PC-3 (cell line): ENCODE measurements around the gene KCNQ2. TPM values are rescaled to one million over a fixed set of nuclear protein-coding genes. Genes with fewer than 3 reads are reported as not detected.

ENCODE experiments used
- ATAC-seq: fragments of 200-7000 bp; cut with Tn5 transposase; 2 replicates; pipeline ENCODE4 v1.9.1; 2020; ENCODE audit warnings: mild to moderate bottlenecking, moderate library complexity
- BruUV-seq: library from RNA; stranded (reverse); fragments of 400-500 nt; replicated peaks from 2 replicates; lab custom pipeline; 2021; lab: Mats Ljungman, UMichigan
- CTCF ChIA-PET: fragments of 300-600 bp; sonication (Branson Sonifier 250); formaldehyde crosslinking; loops from one replicate; lab custom pipeline; 2022; ENCODE audit warnings: antibody characterized with exemption; lab: Charles Lee
- POLR2A ChIA-PET: fragments of 300-600 bp; sonication (Branson Sonifier 250); formaldehyde crosslinking; loops from one replicate; lab custom pipeline; 2022; ENCODE audit warnings: antibody characterized with exemption; ENCODE audit not compliant: unreplicated experiment; lab: Charles Lee
- DNase-seq: peaks from one replicate; pipeline ENCODE4 v3.0.0-alpha.2; 2015
- H2AFZ ChIP-seq: fragments of 300-600 bp; sonication (generic); 2 replicates; pipeline ENCODE4 v1.6.0; 2016; ENCODE audit warnings: antibody characterized with exemption, low read length
- H3F3A ChIP-seq: fragments of 300-600 bp; sonication (generic); one replicate; pipeline ENCODE4 v1.6.0; 2017; ENCODE audit warnings: antibody characterized with exemption, low read length, control low read depth, mild to moderate bottlenecking; ENCODE audit not compliant: unreplicated experiment
- H3K27ac ChIP-seq: fragments of 300-600 bp; sonication (generic); 2 replicates; pipeline ENCODE4 v1.5.1; 2016; ENCODE audit warnings: mild to moderate bottlenecking, low read length
- H3K27me3 ChIP-seq: fragments of 300-600 bp; sonication (generic); 2 replicates; pipeline ENCODE4 v1.6.1; 2016; ENCODE audit warnings: low read length, mixed read lengths
- H3K36me3 ChIP-seq: fragments of 300-600 bp; sonication (generic); 2 replicates; pipeline ENCODE4 v1.6.1; 2016; ENCODE audit warnings: low read depth, mixed run types, low read length, mixed read lengths
- H3K4me1 ChIP-seq: fragments of 300-600 bp; sonication (generic); 2 replicates; pipeline ENCODE4 v1.5.1; 2016; ENCODE audit warnings: low read length; ENCODE audit not compliant: insufficient read depth
- H3K4me2 ChIP-seq: fragments of 300-600 bp; sonication (generic); 2 replicates; pipeline ENCODE4 v1.6.0; 2016; ENCODE audit warnings: low read length
- H3K4me3 ChIP-seq: fragments of 300-600 bp; sonication (generic); 2 replicates; pipeline ENCODE4 v1.5.1; 2016; ENCODE audit warnings: mild to moderate bottlenecking, low read length, mixed read lengths
- H3K79me2 ChIP-seq: fragments of 300-600 bp; sonication (generic); 2 replicates; pipeline ENCODE4 v1.6.1; 2017; ENCODE audit warnings: low read length, mixed read lengths
- H3K9ac ChIP-seq: fragments of 300-600 bp; sonication (generic); 2 replicates; pipeline ENCODE4 v1.6.0; 2016; ENCODE audit warnings: mild to moderate bottlenecking, low read length
- H3K9me2 ChIP-seq: fragments of 300-600 bp; sonication (generic); replicated peaks from 2 replicates; pipeline ENCODE4 v1.6.1; 2016; ENCODE audit warnings: mixed run types, low read length, mixed read lengths
- H3K9me3 ChIP-seq: fragments of 300-600 bp; sonication (generic); 2 replicates; pipeline ENCODE4 v1.6.1; 2016; ENCODE audit warnings: low read length, mixed read lengths
- H4K20me1 ChIP-seq: fragments of 300-600 bp; sonication (generic); 2 replicates; pipeline ENCODE4 v1.6.1; 2016; ENCODE audit warnings: low read length, mixed read lengths
- CTCF ChIP-seq: fragments of 300-600 bp; sonication (generic); conservative IDR thresholded peaks from 2 replicates; pipeline ENCODE4 v1.5.1; 2017; ENCODE audit warnings: antibody characterized with exemption, low read depth, mild to moderate bottlenecking, low read length
- EZH2 ChIP-seq: fragments of 300-600 bp; sonication (generic); IDR thresholded peaks from one replicate; pipeline ENCODE4 v1.6.1; 2017; ENCODE audit warnings: antibody characterized with exemption, mild to moderate bottlenecking, low read length; ENCODE audit not compliant: unreplicated experiment
- EZH2phosphoT487 ChIP-seq: fragments of 300-600 bp; sonication (generic); IDR thresholded peaks from 2 replicates; pipeline ENCODE4 v1.6.1; 2018; ENCODE audit warnings: mild to moderate bottlenecking, antibody characterized with exemption, low read length, borderline replicate concordance
- intact Hi-C: fragments of 100-400 bp; cut with micrococcal nuclease; formaldehyde crosslinking; loops from 2 replicates; pipeline ENCODE4 v1.9.0; 2023
- total RNA-seq: library from RNA; depleted of rRNA; stranded (reverse); fragments of >200 nt; gene quantifications from 2 replicates; pipeline ENCODE4 v1.2.3, GENCODE V29; 2014

The KCNQ2 gene
- total RNA-seq, 1 experiment from 2014 or later = not detected

- intact Hi-C loops = no loop called here
- H3K9ac ChIP-seq = no peak overlapping the region
- H2AFZ ChIP-seq = no peak overlapping the region
- ChIA-PET CTCF (no interaction called here), POLR2A (no interaction called here)
- ATAC-seq (no peak), DNase-seq (no peak)
- no peaks in the 10 kb centered on the region for H3K9me2 ChIP-seq
- no peak overlapping the region for H3K4me3 ChIP-seq
- no TSS peak for BruUV-seq
- no peaks in the 10 kb centered on the region for H3K79me2 ChIP-seq
- H3K4me2 ChIP-seq = no peak overlapping the region
- no peak overlapping the region for H3K27ac ChIP-seq
- TF ChIP-seq EZH2phosphoT487 = no peak
- no peaks in the 10 kb centered on the region for H4K20me1 ChIP-seq
- no peaks in the 10 kb centered on the region for H3K4me1 ChIP-seq
- peaks cover 45% of the 10 kb centered on the region for H3K27me3 ChIP-seq
- H3F3A ChIP-seq = no peaks in the 10 kb centered on the region
- no peaks in the 10 kb centered on the region for H3K9me3 ChIP-seq
- no peaks in the 10 kb centered on the region for H3K36me3 ChIP-seq
These were observed 98.0 kb downstream of the KCNQ2 start for GRCh38 chr20:63374504-63374903.

GRCh38 chr20:63373996-63374395 lies 98.5 kb downstream of the KCNQ2 start:
- no peak overlapping the region for H3K4me2 ChIP-seq
- H3K79me2 ChIP-seq = no peaks in the 10 kb centered on the region
- no peaks in the 10 kb centered on the region for H3K36me3 ChIP-seq
- ATAC-seq (no peak), DNase-seq (no peak)
- H3K9me2 ChIP-seq = no peaks in the 10 kb centered on the region
- no peaks in the 10 kb centered on the region for H3K4me1 ChIP-seq
- no peak overlapping the region for H3K4me3 ChIP-seq
- no TSS peak for BruUV-seq
- H3F3A ChIP-seq = no peaks in the 10 kb centered on the region
- H2AFZ ChIP-seq = no peak overlapping the region
- H3K27ac ChIP-seq = no peak overlapping the region
- H4K20me1 ChIP-seq = no peaks in the 10 kb centered on the region
- no peak for TF ChIP-seq EZH2
- TF ChIP-seq CTCF = no peak
- TF ChIP-seq EZH2phosphoT487 = no peak
- no peak overlapping the region for H3K9ac ChIP-seq
- POLR2A ChIA-PET = no interaction called here
- peaks cover 45% of the 10 kb centered on the region for H3K27me3 ChIP-seq
- no peaks in the 10 kb centered on the region for H3K9me3 ChIP-seq
- intact Hi-C loops = no loop called here
- CTCF ChIA-PET = no interaction called here

GRCh38 chr20:63372971-63373885 lies 99.2 kb downstream of the KCNQ2 start:
- POLR2A ChIA-PET = no interaction called here
- Histone ChIP-seq H3K4me3 (no peak overlapping the region), H3K36me3 (no peaks in the 10 kb centered on the region), H3K79me2 (no peaks in the 10 kb centered on the region), H4K20me1 (no peaks in the 10 kb centered on the region), H2AFZ (no peak overlapping the region), H3K4me2 (no peak overlapping the region), H3F3A (no peaks in the 10 kb centered on the region), H3K9ac (no peak overlapping the region), H3K27ac (no peak overlapping the region), H3K27me3 (peaks cover 45% of the 10 kb centered on the region), H3K4me1 (no peaks in the 10 kb centered on the region), H3K9me3 (no peaks in the 10 kb centered on the region), H3K9me2 (no peaks in the 10 kb centered on the region)
- no peak for TF ChIP-seq EZH2
- TF ChIP-seq EZH2phosphoT487 = no peak
- no peak for TF ChIP-seq CTCF
- ATAC-seq = no peak
- BruUV-seq = no TSS peak
- DNase-seq = no peak
- CTCF ChIA-PET = no interaction called here
- intact Hi-C loops = no loop called here
